ENCODE measurements around the gene XPR1. TPM values are rescaled to one million over a fixed set of nuclear protein-coding genes. Genes with fewer than 3 reads are reported as not detected.

The XPR1 gene
- total RNA-seq, 4 donors from 2014 or later = 16.8 to 25.3 (median 18.8) TPM

GRCh38 chr1:180765151-180765550 is 133.3 kb downstream of the XPR1 start:
- TF ChIP-seq, protein P1, sequence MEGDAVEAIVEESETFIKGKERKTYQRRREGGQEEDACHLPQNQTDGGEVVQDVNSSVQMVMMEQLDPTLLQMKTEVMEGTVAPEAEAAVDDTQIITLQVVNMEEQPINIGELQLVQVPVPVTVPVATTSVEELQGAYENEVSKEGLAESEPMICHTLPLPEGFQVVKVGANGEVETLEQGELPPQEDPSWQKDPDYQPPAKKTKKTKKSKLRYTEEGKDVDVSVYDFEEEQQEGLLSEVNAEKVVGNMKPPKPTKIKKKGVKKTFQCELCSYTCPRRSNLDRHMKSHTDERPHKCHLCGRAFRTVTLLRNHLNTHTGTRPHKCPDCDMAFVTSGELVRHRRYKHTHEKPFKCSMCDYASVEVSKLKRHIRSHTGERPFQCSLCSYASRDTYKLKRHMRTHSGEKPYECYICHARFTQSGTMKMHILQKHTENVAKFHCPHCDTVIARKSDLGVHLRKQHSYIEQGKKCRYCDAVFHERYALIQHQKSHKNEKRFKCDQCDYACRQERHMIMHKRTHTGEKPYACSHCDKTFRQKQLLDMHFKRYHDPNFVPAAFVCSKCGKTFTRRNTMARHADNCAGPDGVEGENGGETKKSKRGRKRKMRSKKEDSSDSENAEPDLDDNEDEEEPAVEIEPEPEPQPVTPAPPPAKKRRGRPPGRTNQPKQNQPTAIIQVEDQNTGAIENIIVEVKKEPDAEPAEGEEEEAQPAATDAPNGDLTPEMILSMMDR (IDR thresholded peaks at IDR 0.05) = no peak
- TF ChIP-seq EP300 (IDR thresholded peaks at IDR 0.05) (no peak), POLR2A (IDR thresholded peaks at IDR 0.05) (no peak)
- Histone ChIP-seq H3K9me3 (peaks cover 0 to 4% (median 0%) of the 10 kb centered on the region in 4 donors), H3K36me3 (no peaks in the 10 kb centered on the region), H3K27me3 (no peaks in the 10 kb centered on the region), H3K4me1 (peaks cover 0 to 4% (median 0%) of the 10 kb centered on the region in 4 donors), H3K27ac (no peak overlapping the region), H3K4me3 (no peak overlapping the region)
- DNase-seq (ENCODE audit: low spot score in 2 of 2) = no peak
- WGBS, 2 donors = 76 to 79% methylated on average over 2 of the region's 2 CpGs

GRCh38 chr1:180769889-180770288 is 138.1 kb downstream of the XPR1 start:
- Histone ChIP-seq H3K4me1 (peaks cover 0 to 13% (median 0%) of the 10 kb centered on the region in 4 donors), H3K4me3 (no peak overlapping the region), H3K36me3 (no peaks in the 10 kb centered on the region), H3K9me3 (no peaks in the 10 kb centered on the region), H3K27ac (no peak overlapping the region), H3K27me3 (no peaks in the 10 kb centered on the region)
- TF ChIP-seq POLR2A (IDR thresholded peaks at IDR 0.05) = no peak
- no peak for DNase-seq (ENCODE audit: low spot score in 2 of 2)

DNA sequence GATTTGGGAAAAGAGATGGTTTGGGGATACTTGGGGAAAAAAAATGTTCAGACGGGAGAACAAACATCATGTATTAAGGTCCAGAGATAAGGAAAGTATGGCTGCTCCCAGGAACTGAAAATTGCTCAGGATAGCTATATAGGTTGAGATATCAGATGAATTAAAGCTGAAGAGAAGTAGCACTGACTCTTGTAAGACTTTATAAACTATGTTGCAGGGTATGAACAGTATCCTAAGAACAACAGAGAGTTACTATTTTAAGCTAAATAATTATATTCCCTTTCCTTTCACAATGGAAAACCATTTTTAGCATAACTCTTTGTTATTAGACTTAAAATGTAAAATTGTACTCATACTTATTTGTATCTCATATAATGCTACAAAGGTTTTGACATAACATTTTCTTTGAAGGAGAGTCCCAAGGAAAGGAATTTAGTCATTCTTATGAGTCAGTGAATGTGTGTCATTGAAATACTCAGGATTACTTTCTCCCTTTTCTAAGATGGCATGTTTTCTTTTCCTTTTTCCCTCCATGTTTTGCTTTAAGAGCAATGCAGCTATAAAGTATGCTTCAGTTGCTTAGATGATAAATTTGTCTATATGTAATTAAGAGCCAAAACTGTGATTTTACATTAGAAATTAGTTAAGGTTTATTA is 141.5 kb downstream of the XPR1 start:
- H3K36me3 ChIP-seq = no peaks in the 10 kb centered on the region
- no peak for TF ChIP-seq POLR2A (IDR thresholded peaks at IDR 0.05)
- TF ChIP-seq, protein P1 (IDR thresholded peaks at IDR 0.05) = no peak
- no peak for TF ChIP-seq EP300 (IDR thresholded peaks at IDR 0.05)
- DNase-seq (ENCODE audit: low spot score in 2 of 2) = no peak
- H3K27ac ChIP-seq = no peak overlapping the region
- H3K4me3 ChIP-seq = no peak overlapping the region
- no peaks in the 10 kb centered on the region for H3K27me3 ChIP-seq
- no peaks in the 10 kb centered on the region for H3K9me3 ChIP-seq
- peaks cover 0 to 8% (median 0%) of the 10 kb centered on the region in 4 donors for H3K4me1 ChIP-seq
- WGBS, 2 donors = 88 to 93% methylated on average over 1 of the region's 1 CpG

- H3K27ac ChIP-seq = no peak overlapping the region
- 70 to 74% methylated on average over 2 of the region's 2 CpGs for WGBS, 2 donors
- TF ChIP-seq, protein P1 (IDR thresholded peaks at IDR 0.05) = no peak
- no peak for TF ChIP-seq POLR2A (IDR thresholded peaks at IDR 0.05)
- TF ChIP-seq EP300 (IDR thresholded peaks at IDR 0.05) = no peak
Measured at GRCh38 chr1:180775801-180776200, 144.0 kb downstream of the XPR1 start.

GRCh38 chr1:180777072-180777689 is 145.4 kb downstream of the XPR1 start:
- H3K4me3 ChIP-seq = no peak overlapping the region
- peaks cover 0 to 8% (median 0%) of the 10 kb centered on the region in 4 donors for H3K4me1 ChIP-seq
- 88 to 90% methylated on average over 4 of the region's 4 CpGs for WGBS, 2 donors
- no peaks in the 10 kb centered on the region for H3K27me3 ChIP-seq
- H3K9me3 ChIP-seq = no peaks in the 10 kb centered on the region
- no peak overlapping the region for H3K27ac ChIP-seq
- H3K36me3 ChIP-seq = no peaks in the 10 kb centered on the region
- DNase-seq (ENCODE audit: low spot score in 2 of 2) = no peak
- no peak for TF ChIP-seq POLR2A (IDR thresholded peaks at IDR 0.05)

More at GRCh38 chr1:180775801-180776200, 144.0 kb downstream of the XPR1 start:
- DNase-seq (ENCODE audit: low spot score in 2 of 2) = no peak
- Histone ChIP-seq H3K4me1 (peaks cover 0 to 8% (median 0%) of the 10 kb centered on the region in 4 donors), H3K9me3 (no peaks in the 10 kb centered on the region), H3K27me3 (no peaks in the 10 kb centered on the region), H3K4me3 (no peak overlapping the region), H3K36me3 (no peaks in the 10 kb centered on the region)

DNA sequence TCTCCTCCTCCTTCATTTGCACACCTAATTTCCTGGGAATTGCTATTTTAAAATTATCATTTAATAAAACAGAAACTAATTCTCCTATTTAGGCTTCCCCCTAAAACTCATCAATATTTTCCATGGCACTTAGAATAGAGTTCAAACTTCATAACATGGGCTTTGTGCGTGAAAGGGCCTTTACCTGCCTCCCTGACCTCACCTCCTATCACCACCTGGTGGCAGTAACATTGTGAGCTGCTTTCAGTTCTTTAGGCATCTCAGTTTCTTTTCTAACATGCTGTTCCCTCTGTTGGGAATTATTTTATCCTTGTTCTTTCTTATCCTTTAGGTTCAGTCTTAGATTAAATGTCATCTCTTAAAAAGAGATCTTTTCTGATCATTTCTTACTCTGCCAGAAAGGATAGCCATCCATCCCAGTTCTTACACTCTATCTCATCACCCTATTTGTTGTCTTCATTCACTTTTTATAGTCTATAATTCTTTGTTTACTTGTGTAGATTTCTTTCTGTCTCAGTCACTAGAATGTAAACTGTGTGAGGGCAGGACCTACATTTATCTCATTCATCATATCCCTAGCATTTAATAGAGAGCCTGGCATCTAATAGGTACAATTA is 147.1 kb downstream of the XPR1 start:
- H3K27ac ChIP-seq = no peak overlapping the region
- no peaks in the 10 kb centered on the region for H3K4me1 ChIP-seq
- H3K9me3 ChIP-seq = no peaks in the 10 kb centered on the region
- no peaks in the 10 kb centered on the region for H3K27me3 ChIP-seq
- no peak for DNase-seq (ENCODE audit: low spot score in 2 of 2)
- TF ChIP-seq EP300 (IDR thresholded peaks at IDR 0.05) = no peak
- TF ChIP-seq, protein P1 (IDR thresholded peaks at IDR 0.05) = no peak
- TF ChIP-seq POLR2A (IDR thresholded peaks at IDR 0.05) = no peak
- WGBS, 2 donors = 91 to 100% methylated on average over 1 of the region's 1 CpG
- no peaks in the 10 kb centered on the region for H3K36me3 ChIP-seq
- no peak overlapping the region for H3K4me3 ChIP-seq
